Neural cell (in vitro differentiated cells): ENCODE data around the gene TMSB4X. TPM values are rescaled to one million over a fixed set of nuclear protein-coding genes. Genes with fewer than 3 reads are reported as not detected.
"Not testable (repeated sequence)": the region's sequence is repeated elsewhere in the genome, so short reads cannot be mapped to it uniquely, and the experiment has no call there.

Source experiments
- H2AFZ ChIP-seq: fragments of 200-600, 300-800 bp; sonication (generic), shearing (Covaris generic); 2 replicates; pipeline ENCODE4 v1.6.0; 2014; ENCODE audit warnings: low read depth, mild to moderate bottlenecking, antibody characterized with exemption, low read length, moderate library complexity
- H3F3A ChIP-seq: fragments of 200-600 bp; shearing (Covaris generic); 2 replicates; pipeline ENCODE4 v1.6.1; 2016; ENCODE audit warnings: mild to moderate bottlenecking, moderate library complexity, mixed read lengths, antibody characterized with exemption, low read length; ENCODE audit not compliant: insufficient read depth, poor library complexity, severe bottlenecking
- H3K27ac ChIP-seq: fragments of 200-600, 300-800 bp; sonication (generic), shearing (Covaris generic); 2 replicates; pipeline ENCODE4 v1.5.1; 2014; ENCODE audit warnings: mild to moderate bottlenecking, low read length, moderate library complexity
- H3K27me3 ChIP-seq: fragments of 300-800, 200-600 bp; sonication (generic), shearing (Covaris generic); 2 replicates; pipeline ENCODE4 v1.6.0; 2014; ENCODE audit warnings: mild to moderate bottlenecking, low read depth, low read length, moderate library complexity; ENCODE audit not compliant: insufficient read depth
- H3K36me3 ChIP-seq: fragments of 300-800, 200-600 bp; sonication (generic), shearing (Covaris generic); 2 replicates; pipeline ENCODE4 v1.5.1; 2014; ENCODE audit warnings: mild to moderate bottlenecking, antibody characterized with exemption, low read length, moderate library complexity; ENCODE audit not compliant: insufficient read depth
- H3K4me2 ChIP-seq: fragments of 300-800, 200-600 bp; sonication (generic), shearing (Covaris generic); 2 replicates; pipeline ENCODE4 v1.6.0; 2014; ENCODE audit warnings: mild to moderate bottlenecking, low read length
- H3K4me3 ChIP-seq: fragments of 300-800, 200-600 bp; sonication (generic), shearing (Covaris generic); 2 replicates; pipeline ENCODE4 v1.5.1; 2014; ENCODE audit warnings: mild to moderate bottlenecking, low read length, moderate library complexity
- H3K79me2 ChIP-seq: fragments of 200-600 bp; shearing (Covaris generic); replicated peaks from 2 replicates; pipeline ENCODE4 v1.6.0; 2014; ENCODE audit warnings: mild to moderate bottlenecking, low read length, moderate library complexity; ENCODE audit not compliant: insufficient read depth
- H3K9ac ChIP-seq: fragments of 300-800, 200-600 bp; sonication (generic), shearing (Covaris generic); 2 replicates; pipeline ENCODE4 v1.6.1; 2016; ENCODE audit warnings: mild to moderate bottlenecking, low read length, mixed read lengths
- H3K9me2 ChIP-seq: fragments of 200-600 bp; shearing (Covaris generic); 2 replicates; pipeline ENCODE4 v1.6.1; 2016; ENCODE audit warnings: mild to moderate bottlenecking, low read length, mixed read lengths; ENCODE audit not compliant: insufficient read depth
- H3K9me3 ChIP-seq: fragments of 200-600, 300-800 bp; sonication (generic), shearing (Covaris generic); 2 replicates; pipeline ENCODE4 v1.6.1; 2016; ENCODE audit warnings: mild to moderate bottlenecking, mixed run types, low read length, moderate library complexity, mixed read lengths
- H4K20me1 ChIP-seq: fragments of 200-600 bp; shearing (Covaris generic); 2 replicates; pipeline ENCODE4 v1.6.1; 2016; ENCODE audit warnings: mild to moderate bottlenecking, mixed run types; ENCODE audit not compliant: insufficient read depth
- EP300 ChIP-seq: fragments of 450-650 bp; conservative IDR thresholded peaks from 2 replicates; pipeline ENCODE4 v1.6.1; 2014; ENCODE audit warnings: antibody characterized with exemption, mild to moderate bottlenecking, moderate library complexity; ENCODE audit not compliant: poor library complexity, severe bottlenecking
- EZH2 ChIP-seq: fragments of 200-600, 300-800 bp; shearing (Covaris generic), sonication (generic); IDR thresholded peaks from 2 replicates; pipeline ENCODE4 v1.6.1; 2014; ENCODE audit warnings: antibody characterized with exemption, low read length, borderline replicate concordance, mild to moderate bottlenecking; ENCODE audit not compliant: insufficient read depth, poor library complexity, severe bottlenecking
- MXI1 ChIP-seq: fragments of 450-650 bp; conservative IDR thresholded peaks from 2 replicates; pipeline ENCODE4 v1.6.1; 2014; ENCODE audit warnings: antibody characterized with exemption, mild to moderate bottlenecking; ENCODE audit not compliant: poor library complexity, severe bottlenecking
- POLR2AphosphoS5 ChIP-seq: IDR thresholded peaks from 2 replicates; pipeline ENCODE4 v1.6.1; 2012
- RAD21 ChIP-seq: fragments of 450-650 bp; conservative IDR thresholded peaks from 2 replicates; pipeline ENCODE4 v1.6.1; 2014; ENCODE audit warnings: antibody characterized with exemption, mild to moderate bottlenecking, moderate library complexity
- SMC3 ChIP-seq: fragments of 450-650 bp; conservative IDR thresholded peaks from 2 replicates; pipeline ENCODE4 v1.6.1; 2014; ENCODE audit warnings: antibody characterized with exemption, mild to moderate bottlenecking, moderate library complexity; ENCODE audit not compliant: poor library complexity
- TAF1 ChIP-seq: IDR thresholded peaks from 2 replicates; pipeline ENCODE4 v1.6.1; 2012; ENCODE audit warnings: low read depth
- polyA plus RNA-seq: library from polyadenylated mRNA; depleted of rRNA; stranded (reverse); fragments of >200 nt; gene quantifications from 2 replicates; pipeline ENCODE4 v1.2.3, GENCODE V29; 2014
- TF ChIP-seq, protein P1 (sequence below): IDR thresholded peaks from 2 replicates; pipeline ENCODE4 v1.6.1; 2012; ENCODE audit warnings: borderline replicate concordance
- TF ChIP-seq, protein P2 (sequence below): fragments of 450-650 bp; IDR thresholded peaks from 2 replicates; pipeline ENCODE4 v1.5.1; 2014; ENCODE audit warnings: antibody characterized with exemption, mild to moderate bottlenecking, moderate library complexity; ENCODE audit not compliant: poor library complexity, severe bottlenecking

TMSB4X gene
- polyA plus RNA-seq, 1 donor from 2014 or later, result 11,381 TPM

DNA sequence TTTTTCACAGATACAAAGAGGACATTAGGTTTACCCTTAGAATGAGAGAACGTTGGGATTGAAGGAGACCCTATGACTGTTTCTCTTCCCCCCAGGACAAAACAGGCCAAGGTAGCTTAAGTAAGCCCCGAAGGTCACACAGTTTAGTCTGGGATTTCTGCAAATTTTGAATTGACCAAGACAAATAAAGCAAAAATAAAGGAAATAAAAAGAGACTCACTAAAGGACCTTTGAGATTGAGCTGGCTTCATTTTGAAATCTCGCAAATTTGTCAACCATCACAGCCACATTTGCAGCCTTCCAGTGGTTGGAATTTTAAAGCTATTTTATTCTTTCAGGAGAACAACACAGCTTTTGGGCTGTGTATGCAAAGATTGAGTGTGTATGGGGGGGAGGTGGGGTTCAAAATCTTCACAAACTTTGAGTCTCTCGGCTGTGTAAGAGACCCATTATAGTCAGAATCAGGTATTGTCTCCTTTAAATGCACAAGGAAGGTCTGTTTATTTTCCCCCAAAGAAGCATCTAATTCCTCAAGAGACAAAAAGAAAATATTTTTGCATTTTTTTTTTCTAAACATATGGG, 4.2 kb downstream of the TMSB4X start:
- Histone ChIP-seq H3F3A (no peaks in the 10 kb centered on the region), H3K4me2 (peak overlapping the region; percentile 78), H3K9me2 (no peaks in the 10 kb centered on the region), H3K79me2 (peaks cover 50% of the 10 kb centered on the region), H3K9me3 (no peaks in the 10 kb centered on the region), H3K9ac (peak overlapping the region; percentile 98), H3K4me3 (peak overlapping the region; percentile 88), H3K27ac (peak overlapping the region; percentile 99), H4K20me1 (no peaks in the 10 kb centered on the region), H3K36me3 (no peaks in the 10 kb centered on the region), H2AFZ (no peak overlapping the region), H3K27me3 (no peaks in the 10 kb centered on the region)
- TF ChIP-seq EP300 (no peak), MXI1 (no peak)

DNA sequence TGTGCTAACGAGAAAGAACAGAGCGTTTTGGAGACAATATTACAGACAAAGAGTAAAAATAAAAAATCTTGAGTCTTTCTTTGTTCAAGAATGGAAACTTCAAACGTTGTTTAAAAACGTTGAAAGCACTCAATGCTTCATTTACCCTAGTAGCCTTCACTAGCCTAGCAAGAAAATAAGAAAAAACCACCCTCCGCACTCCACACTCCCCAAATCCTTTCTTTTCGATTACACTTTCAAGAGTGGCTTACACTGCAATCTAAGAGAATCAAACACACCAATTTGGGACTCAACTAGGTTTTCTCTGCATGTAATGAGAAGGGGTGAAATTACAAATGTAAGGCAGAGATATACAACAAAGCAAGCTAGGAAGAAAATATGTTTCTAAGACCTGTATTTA, 4.7 kb downstream of the TMSB4X start:
- Histone ChIP-seq H3K9me2 (no peaks in the 10 kb centered on the region), H3K4me2 (no peak overlapping the region), H3F3A (no peaks in the 10 kb centered on the region), H4K20me1 (no peaks in the 10 kb centered on the region), H3K79me2 (peaks cover 45% of the 10 kb centered on the region), H3K27me3 (no peaks in the 10 kb centered on the region), H3K27ac (peak overlapping the region; percentile 99), H3K9ac (peak overlapping the region; percentile 98), H3K36me3 (no peaks in the 10 kb centered on the region), H2AFZ (no peak overlapping the region), H3K4me3 (no peak overlapping the region), H3K9me3 (no peaks in the 10 kb centered on the region)
- TF ChIP-seq EP300, result no peak
- no peak for TF ChIP-seq TAF1
- no peak for TF ChIP-seq MXI1
- no peak for TF ChIP-seq SMC3
- TF ChIP-seq RAD21, result no peak
- TF ChIP-seq, protein P1, sequence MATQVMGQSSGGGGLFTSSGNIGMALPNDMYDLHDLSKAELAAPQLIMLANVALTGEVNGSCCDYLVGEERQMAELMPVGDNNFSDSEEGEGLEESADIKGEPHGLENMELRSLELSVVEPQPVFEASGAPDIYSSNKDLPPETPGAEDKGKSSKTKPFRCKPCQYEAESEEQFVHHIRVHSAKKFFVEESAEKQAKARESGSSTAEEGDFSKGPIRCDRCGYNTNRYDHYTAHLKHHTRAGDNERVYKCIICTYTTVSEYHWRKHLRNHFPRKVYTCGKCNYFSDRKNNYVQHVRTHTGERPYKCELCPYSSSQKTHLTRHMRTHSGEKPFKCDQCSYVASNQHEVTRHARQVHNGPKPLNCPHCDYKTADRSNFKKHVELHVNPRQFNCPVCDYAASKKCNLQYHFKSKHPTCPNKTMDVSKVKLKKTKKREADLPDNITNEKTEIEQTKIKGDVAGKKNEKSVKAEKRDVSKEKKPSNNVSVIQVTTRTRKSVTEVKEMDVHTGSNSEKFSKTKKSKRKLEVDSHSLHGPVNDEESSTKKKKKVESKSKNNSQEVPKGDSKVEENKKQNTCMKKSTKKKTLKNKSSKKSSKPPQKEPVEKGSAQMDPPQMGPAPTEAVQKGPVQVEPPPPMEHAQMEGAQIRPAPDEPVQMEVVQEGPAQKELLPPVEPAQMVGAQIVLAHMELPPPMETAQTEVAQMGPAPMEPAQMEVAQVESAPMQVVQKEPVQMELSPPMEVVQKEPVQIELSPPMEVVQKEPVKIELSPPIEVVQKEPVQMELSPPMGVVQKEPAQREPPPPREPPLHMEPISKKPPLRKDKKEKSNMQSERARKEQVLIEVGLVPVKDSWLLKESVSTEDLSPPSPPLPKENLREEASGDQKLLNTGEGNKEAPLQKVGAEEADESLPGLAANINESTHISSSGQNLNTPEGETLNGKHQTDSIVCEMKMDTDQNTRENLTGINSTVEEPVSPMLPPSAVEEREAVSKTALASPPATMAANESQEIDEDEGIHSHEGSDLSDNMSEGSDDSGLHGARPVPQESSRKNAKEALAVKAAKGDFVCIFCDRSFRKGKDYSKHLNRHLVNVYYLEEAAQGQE, result no peak

DNA sequence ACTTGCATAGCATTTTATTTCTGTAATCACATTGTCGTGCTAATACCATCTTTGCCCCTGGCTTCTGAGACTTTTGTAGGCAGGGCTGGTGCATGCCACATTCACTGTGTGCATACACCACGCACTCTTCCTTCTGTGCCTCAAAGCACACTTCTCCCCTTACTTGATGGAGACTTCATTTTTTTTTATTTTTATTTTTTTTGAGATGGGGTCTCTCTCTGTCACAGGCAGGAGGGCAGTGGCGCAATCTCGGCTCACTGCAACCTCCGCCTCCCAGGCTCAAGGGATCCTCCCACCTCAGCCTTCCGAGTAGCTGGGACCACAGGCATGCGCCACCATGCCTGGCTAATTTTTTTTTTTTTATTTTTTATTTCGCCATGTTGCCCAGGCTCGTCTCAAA, 5.1 kb downstream of the TMSB4X start:
- peaks cover 44% of the 10 kb centered on the region for H3K79me2 ChIP-seq
- peak overlapping the region; percentile 99 for H3K27ac ChIP-seq
- not testable (repeated sequence) for H2AFZ ChIP-seq, H3K9me2 ChIP-seq, H3K36me3 ChIP-seq, H3K9me3 ChIP-seq, H3K4me2 ChIP-seq, H4K20me1 ChIP-seq, H3K9ac ChIP-seq, H3F3A ChIP-seq, H3K27me3 ChIP-seq, H3K4me3 ChIP-seq

DNA sequence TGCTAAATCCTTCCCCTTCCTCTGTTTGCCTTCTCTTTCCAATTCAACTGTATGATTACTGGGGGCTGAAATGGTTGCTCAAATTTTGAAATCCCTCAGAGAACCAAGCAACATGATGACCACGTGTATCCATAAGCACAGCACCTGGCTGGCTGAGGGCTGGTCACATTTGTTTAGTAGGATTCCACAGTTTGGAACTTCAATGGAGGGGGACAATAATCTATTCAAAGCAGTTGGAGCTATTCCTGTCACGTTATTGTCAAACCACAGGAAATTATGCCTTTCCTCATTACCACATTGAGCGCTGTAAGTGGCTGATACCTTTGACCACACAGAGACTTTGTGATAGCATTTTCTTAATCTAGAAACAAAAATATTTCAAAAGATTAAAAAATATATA, 7.0 kb downstream of the TMSB4X start:
- no peaks in the 10 kb centered on the region for H4K20me1 ChIP-seq
- no peaks in the 10 kb centered on the region for H3K9me2 ChIP-seq
- H3K27ac ChIP-seq, result no peak overlapping the region
- no peaks in the 10 kb centered on the region for H3K27me3 ChIP-seq
- H2AFZ ChIP-seq, result no peak overlapping the region
- H3K4me2 ChIP-seq, result no peak overlapping the region
- H3K4me3 ChIP-seq, result no peak overlapping the region
- H3K36me3 ChIP-seq, result no peaks in the 10 kb centered on the region
- no peak overlapping the region for H3K9ac ChIP-seq
- TF ChIP-seq POLR2AphosphoS5 (no peak), MXI1 (no peak), TAF1 (no peak), SMC3 (no peak), EZH2 (no peak), EP300 (no peak), RAD21 (no peak)
- TF ChIP-seq, protein P2, sequence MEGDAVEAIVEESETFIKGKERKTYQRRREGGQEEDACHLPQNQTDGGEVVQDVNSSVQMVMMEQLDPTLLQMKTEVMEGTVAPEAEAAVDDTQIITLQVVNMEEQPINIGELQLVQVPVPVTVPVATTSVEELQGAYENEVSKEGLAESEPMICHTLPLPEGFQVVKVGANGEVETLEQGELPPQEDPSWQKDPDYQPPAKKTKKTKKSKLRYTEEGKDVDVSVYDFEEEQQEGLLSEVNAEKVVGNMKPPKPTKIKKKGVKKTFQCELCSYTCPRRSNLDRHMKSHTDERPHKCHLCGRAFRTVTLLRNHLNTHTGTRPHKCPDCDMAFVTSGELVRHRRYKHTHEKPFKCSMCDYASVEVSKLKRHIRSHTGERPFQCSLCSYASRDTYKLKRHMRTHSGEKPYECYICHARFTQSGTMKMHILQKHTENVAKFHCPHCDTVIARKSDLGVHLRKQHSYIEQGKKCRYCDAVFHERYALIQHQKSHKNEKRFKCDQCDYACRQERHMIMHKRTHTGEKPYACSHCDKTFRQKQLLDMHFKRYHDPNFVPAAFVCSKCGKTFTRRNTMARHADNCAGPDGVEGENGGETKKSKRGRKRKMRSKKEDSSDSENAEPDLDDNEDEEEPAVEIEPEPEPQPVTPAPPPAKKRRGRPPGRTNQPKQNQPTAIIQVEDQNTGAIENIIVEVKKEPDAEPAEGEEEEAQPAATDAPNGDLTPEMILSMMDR, result no peak
- TF ChIP-seq, protein P1, result no peak
- H3K79me2 ChIP-seq, result peaks cover 36% of the 10 kb centered on the region
- H3F3A ChIP-seq, result no peaks in the 10 kb centered on the region
- no peaks in the 10 kb centered on the region for H3K9me3 ChIP-seq
